ENCODE results near the gene GRAMD1C. TPM values are rescaled to one million over a fixed set of nuclear protein-coding genes. Genes with fewer than 3 reads are reported as not detected.
"Not testable (repeated sequence)": the region's sequence is repeated elsewhere in the genome, so short reads cannot be mapped to it uniquely, and the experiment has no call there.

Gene GRAMD1C
- total RNA-seq, result 58.2 and 65.7 TPM in 2 replicates

GRCh38 chr3:113838631-113839209 lies at the start of gene GRAMD1C:
TSS of gene GRAMD1C (plus strand) at chr3:113838788. CDS start at chr3:113838910, 122 bp downstream.
- DNase-seq, result peak; percentile 96

GRCh38 chr3:113791381-113791780 lies 47.2 kb upstream of the GRAMD1C start:
- DNase-seq, result no peak

GRCh38 chr3:113794526-113794925 lies 44.1 kb upstream of the GRAMD1C start:
- no peak for DNase-seq

DNA sequence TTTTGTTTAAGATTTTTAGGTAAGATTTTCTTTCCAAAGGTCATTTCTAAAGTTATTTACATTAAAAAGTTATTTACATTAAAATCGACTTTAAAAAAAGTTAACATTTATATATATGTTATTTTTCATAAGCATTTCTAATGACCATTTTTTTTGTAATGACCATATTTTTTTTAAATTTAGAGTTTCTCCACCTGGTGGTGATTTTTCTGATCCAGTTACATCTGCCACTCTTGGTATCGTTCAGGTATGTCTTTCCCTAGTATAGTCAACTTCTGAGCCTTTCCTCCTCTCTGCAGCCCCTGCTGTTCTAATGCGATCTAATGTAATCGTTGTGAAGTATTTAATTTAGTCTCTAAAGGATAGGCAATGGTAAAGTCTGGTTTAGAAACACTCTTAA lies 42.9 kb upstream of the GRAMD1C start:
- DNase-seq, result no peak

DNA sequence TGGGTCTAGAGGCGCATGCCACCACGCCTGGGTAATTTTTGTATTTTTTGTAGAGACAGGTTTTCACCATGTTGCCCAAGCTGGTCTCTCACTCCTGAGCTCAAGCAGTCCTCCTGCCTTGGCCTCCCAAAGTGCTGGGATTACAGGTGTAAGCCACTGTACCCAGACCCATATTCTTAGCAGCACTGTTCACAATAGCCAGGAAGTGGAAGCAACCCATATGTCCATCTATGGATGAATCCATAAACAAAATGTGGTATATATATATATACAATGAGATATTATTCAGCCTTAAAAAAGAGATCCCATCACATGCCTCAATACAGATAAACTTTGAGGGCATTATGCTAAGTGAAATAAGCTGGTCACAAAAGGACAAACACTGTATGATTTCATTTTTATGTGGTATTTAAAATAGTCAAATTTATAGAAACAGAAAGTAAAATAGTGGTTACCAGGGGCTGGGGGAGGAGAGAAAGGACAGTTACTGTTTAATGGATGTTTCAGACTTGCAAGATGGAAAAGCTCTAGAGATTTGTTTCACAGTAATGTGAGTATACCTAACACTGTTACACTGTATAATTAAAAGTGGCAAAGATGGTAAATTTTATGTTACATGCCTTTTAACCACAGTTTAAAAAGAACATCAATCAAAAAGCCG lies 35.7 kb upstream of the GRAMD1C start:
- no peak for DNase-seq

GRCh38 chr3:113804661-113805060 lies 33.9 kb upstream of the GRAMD1C start:
- peak; percentile 67 for DNase-seq

- no peak for DNase-seq
Observed at GRCh38 chr3:113805249-113805648, 33.3 kb upstream of the GRAMD1C start.

DNA sequence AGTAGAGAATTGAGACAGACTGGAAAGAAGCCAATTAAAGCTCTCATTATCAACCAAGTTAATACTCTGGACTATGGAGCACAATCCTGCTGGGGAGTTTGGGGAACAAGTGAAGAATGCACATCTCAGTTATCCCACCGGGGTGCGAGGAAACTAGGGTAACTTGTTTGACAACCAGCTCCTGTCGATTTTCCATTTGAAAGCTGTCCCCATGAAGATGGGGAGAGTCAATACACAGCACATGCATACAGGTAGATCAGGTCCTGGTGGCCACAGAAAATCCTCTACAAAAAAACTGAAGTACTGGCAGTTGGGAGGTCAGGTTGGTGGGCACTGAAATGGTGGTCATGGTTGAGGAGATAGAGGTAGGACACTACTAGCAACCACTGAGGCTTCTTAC lies 25.7 kb upstream of the GRAMD1C start:
- DNase-seq, result no peak

GRCh38 chr3:113819866-113820265 lies 18.7 kb upstream of the GRAMD1C start:
- DNase-seq, result no peak

DNA sequence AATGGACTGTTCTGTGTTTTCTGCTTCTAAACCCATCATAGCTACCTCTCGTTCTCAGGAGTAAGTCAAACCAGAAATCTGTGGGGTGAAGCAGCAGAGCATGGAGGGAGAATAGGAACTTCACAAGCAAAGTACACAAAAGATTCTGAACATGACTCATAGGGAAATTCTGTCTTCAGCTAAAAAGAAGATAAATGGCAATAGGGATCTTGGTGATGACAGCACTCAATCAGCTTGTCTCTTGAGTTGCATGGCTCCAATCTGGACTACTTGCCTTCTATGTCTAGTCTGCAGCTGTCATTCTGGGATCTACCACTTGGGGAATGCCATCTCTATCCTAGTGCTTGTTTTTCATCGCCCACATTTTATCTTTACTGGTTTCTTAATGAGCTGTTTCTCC lies 13.5 kb upstream of the GRAMD1C start:
- DNase-seq, result peak; percentile 50

DNA sequence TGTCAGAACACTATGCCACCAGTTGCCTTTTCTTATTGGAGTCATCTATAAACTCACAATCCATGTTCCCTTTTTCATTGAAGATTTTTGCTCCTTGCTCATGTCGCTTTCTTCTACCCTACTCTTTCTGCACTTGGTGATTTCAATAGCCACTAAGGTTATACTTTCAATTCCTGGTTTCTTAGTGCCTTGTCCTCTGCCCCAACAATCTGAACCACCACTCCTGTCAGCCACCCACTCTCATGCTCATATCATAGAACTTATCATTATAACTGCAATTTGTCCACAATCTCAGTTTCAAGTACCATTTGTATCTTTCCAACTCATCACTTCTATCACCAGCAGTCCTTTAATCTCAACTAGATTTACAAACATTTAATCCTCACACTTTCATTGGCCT lies 10.0 kb upstream of the GRAMD1C start:
- DNase-seq, result no peak

DNA sequence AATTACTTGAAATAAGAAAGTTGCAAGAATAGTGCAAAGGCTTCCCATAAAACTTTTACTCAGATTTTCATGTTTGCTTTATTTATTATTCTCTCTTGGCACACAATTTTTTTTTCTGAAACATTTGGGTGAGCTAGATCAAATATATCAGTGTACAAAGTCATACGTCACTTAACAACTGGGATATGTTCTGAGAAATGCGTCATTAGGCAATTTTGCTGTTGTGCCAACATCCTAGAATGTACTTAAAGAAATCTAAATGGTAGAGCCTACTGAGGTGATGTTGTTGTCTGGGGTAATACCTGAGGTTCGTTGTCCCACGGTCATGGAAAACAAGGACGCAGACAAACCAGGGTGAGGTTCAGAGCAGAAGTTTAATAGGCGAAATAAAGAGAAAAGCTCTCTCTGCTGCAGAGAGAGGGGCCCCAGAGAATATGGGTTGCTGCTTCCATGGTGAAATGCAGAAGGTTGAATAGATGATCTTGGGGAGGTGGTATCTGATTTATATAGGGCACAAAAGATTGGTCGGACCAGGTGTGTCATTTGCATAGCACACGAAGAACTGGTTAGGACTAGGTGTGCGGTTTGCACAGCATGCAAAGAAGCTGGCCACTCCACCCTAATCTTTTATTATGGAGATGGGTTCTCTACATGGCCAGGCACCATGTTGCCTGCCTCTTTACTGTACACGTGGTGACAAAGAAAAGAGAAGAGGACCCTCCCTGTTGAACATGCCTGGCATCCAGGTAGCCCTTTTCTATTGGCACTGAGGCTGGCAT lies 8.8 kb upstream of the GRAMD1C start:
- DNase-seq, result no peak

DNA sequence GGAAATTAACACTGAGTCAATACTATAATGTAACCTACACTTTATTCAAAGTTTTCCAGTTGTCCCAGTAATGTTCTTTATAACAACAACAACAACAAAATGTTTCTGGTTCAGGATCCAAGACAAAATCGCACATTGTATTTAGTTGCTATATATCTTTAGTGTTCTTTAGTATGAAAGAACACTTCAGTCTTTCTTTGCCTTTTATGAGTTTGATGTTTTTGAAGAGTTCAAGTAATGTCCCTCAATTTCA lies 7.6 kb upstream of the GRAMD1C start:
- no peak for DNase-seq

GRCh38 chr3:113832477-113833164 lies 6.0 kb upstream of the GRAMD1C start:
- no peak for DNase-seq

GRCh38 chr3:113834983-113835382 lies 3.6 kb upstream of the GRAMD1C start:
- no peak for DNase-seq

DNA sequence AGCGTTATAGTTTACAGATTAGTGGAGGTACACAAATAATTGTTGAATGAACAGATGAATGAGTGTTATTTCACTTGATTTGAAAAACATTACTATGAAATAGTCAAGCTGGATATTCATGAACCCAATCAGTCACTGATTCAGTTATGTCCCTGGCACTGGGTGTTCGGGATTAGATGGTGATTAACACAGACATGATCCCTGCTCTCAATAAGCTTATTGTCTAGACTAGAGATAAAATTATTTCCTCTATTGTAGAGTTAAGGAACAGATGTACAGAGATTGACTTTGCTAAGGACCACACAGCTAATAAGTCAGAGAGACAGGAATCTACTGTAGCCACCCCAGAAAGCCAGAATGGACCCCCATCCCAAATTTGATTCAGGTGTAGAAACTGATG lies 963 bp downstream of the GRAMD1C start:
- DNase-seq, result no peak

GRCh38 chr3:113844622-113845222 lies 6.1 kb downstream of the GRAMD1C start:
- peak; percentile 68 for DNase-seq

GRCh38 chr3:113847247-113847646 lies 8.7 kb downstream of the GRAMD1C start:
- DNase-seq, result no peak

DNA sequence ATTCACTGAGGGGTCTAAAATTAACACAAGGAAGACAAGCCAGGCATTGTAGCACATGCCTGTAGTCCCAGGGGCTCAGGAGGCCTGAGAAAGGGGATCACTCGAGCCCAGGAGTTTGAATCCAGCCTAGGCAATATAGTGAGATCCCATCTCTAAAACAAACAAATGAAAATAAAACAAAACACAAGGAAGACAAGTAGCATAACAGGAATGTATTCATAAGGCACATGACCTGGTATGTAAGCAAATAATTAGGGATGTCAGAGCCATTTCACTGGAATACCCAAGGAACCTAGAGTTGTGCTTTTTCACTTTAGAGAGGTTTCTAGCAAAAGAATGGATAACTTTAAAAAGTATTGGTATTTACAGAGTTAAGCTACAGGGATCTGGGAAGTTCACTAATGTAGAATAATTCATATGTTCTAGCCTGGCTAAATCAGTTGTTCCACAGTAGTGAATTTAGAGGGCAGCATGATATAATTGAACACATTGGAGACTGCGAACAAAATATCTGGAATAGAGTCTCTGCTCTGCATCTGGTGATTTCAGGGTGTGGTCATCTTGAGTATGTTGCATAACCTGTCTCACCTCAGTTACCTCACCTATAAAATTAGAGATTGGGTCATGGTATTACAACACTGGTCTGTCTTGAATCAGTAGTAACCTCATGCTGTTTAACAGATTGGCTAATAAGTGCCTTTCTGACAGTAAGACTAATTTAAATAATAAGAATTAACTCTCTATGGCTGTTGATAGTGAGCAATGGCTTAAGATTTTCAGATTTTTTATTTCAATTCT lies 9.3 kb downstream of the GRAMD1C start:
- DNase-seq, result no peak

GRCh38 chr3:113849071-113849470 lies 10.5 kb downstream of the GRAMD1C start:
- not testable (repeated sequence) for DNase-seq

DNA sequence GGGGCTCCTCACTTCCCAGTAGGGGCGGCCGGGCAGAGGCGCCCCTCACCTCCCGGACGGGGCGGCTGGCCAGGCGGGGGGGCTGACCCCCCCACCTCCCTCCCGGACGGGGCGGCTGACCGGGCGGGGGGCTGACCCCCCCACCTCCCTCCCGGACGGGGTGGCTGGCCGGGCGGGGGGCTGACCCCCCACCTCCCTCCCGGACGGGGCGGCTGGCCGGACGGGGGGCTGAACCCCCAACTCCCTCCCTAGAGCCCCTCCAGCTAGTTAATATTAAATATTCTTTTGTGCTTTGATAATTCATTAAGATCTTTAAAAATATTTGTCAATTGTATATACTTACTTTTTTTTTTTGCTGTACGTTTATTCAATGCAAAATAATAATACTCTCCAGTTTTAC lies 11.3 kb downstream of the GRAMD1C start:
- DNase-seq, result not testable (repeated sequence)

GRCh38 chr3:113850391-113850790 lies 11.8 kb downstream of the GRAMD1C start:
- DNase-seq, result not testable (repeated sequence)

Measured in dermis blood vessel endothelial cell (primary cell).